GM12892 (cell line): Measurements from ENCODE around the gene GARS1.
"Not testable (repeated sequence)": the region's sequence is repeated elsewhere in the genome, so short reads cannot be mapped to it uniquely, and the experiment has no call there.

ENCODE experiments used
- DNase-seq: peaks from one replicate; pipeline ENCODE4 v3.0.0; 2011; ENCODE audit not compliant: insufficient read length
- FAIRE-seq: peaks from 2 replicates; lab custom pipeline; 2011; peaks lifted over from hg19 to GRCh38; lab: Jason Lieb, UNC
- POLR2A ChIP-seq: IDR thresholded peaks from 2 replicates; pipeline ENCODE4 v1.6.1; 2011; ENCODE audit warnings: low read depth, low read length, control low read depth
- POLR2AphosphoS5 ChIP-seq: IDR thresholded peaks from 2 replicates; pipeline ENCODE4 v1.6.1; 2011; ENCODE audit warnings: low read depth, low read length, control low read depth
- TAF1 ChIP-seq: IDR thresholded peaks from 2 replicates; pipeline ENCODE4 v1.6.1; 2011; ENCODE audit warnings: low read depth, mild to moderate bottlenecking, control low read depth, low read length, borderline replicate concordance

The GARS1 gene

GRCh38 chr7:30634634-30635201 is 40.0 kb downstream of the GARS1 start:
- FAIRE-seq (peak; percentile 78), DNase-seq (no peak)

DNA sequence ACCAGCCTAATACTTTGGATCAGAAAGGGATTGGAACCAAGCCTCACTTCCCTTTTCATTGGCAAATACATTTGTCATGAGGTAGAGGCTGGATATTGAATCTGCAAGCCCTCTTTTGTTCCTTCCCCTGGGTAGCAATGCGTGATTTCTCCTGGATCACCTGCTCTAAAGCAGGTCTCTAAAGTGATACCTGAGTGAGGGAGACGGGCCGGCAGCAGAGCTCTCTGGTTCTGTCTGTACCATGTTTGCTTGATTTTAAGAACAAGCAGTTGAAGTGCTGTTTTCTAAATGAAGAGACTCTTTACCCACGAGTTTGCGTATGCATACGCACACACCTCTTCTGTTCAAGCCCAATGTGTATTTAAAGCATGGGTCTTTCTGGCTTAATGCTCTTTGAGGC is 41.1 kb downstream of the GARS1 start:
- no peak for FAIRE-seq
- no peak for TF ChIP-seq POLR2A
- TF ChIP-seq TAF1 = no peak
- no peak for TF ChIP-seq POLR2AphosphoS5
- DNase-seq = no peak

More at GRCh38 chr7:30634634-30635201, 40.0 kb downstream of the GARS1 start:
- no peak for TF ChIP-seq POLR2AphosphoS5
- TF ChIP-seq POLR2A = no peak
- TF ChIP-seq TAF1 = no peak

- not testable (repeated sequence) for FAIRE-seq, DNase-seq
These were observed 47.6 kb downstream of the GARS1 start for GRCh38 chr7:30642322-30642721.

DNA sequence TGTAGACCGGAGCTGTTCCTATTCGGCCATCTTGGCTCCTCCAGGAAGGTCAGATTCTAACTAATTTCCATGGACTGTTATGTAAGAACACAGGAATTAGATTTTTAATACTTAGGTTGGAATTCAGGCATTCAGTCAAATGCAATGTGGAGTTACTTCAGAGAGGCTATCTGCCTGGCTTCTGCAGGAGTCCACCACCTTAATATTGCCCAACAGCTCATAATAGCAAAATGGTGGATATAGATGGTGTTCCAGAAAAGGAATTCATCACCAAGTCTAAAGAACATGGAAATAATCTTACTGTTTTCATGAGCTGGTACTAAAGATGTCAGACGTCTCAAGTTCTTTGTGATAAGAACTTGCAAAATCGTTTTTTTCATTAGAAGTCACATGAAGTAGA is 48.1 kb downstream of the GARS1 start:
- no peak for FAIRE-seq
- TF ChIP-seq POLR2AphosphoS5 (no peak), TAF1 (no peak), POLR2A (no peak)
- no peak for DNase-seq

- no peak for DNase-seq
- TF ChIP-seq TAF1 (no peak), POLR2A (no peak), POLR2AphosphoS5 (no peak)
- no peak for FAIRE-seq
These were observed 49.7 kb downstream of the GARS1 start for GRCh38 chr7:30644286-30644955.

GRCh38 chr7:30645661-30646060 is 51.0 kb downstream of the GARS1 start:
- DNase-seq (no peak), FAIRE-seq (no peak)
- TF ChIP-seq POLR2A (no peak), TAF1 (no peak), POLR2AphosphoS5 (no peak)

- no peak for FAIRE-seq
- TF ChIP-seq TAF1 (no peak), POLR2A (no peak), POLR2AphosphoS5 (no peak)
- no peak for DNase-seq
These were observed 51.5 kb downstream of the GARS1 start for GRCh38 chr7:30646154-30646553.

DNA sequence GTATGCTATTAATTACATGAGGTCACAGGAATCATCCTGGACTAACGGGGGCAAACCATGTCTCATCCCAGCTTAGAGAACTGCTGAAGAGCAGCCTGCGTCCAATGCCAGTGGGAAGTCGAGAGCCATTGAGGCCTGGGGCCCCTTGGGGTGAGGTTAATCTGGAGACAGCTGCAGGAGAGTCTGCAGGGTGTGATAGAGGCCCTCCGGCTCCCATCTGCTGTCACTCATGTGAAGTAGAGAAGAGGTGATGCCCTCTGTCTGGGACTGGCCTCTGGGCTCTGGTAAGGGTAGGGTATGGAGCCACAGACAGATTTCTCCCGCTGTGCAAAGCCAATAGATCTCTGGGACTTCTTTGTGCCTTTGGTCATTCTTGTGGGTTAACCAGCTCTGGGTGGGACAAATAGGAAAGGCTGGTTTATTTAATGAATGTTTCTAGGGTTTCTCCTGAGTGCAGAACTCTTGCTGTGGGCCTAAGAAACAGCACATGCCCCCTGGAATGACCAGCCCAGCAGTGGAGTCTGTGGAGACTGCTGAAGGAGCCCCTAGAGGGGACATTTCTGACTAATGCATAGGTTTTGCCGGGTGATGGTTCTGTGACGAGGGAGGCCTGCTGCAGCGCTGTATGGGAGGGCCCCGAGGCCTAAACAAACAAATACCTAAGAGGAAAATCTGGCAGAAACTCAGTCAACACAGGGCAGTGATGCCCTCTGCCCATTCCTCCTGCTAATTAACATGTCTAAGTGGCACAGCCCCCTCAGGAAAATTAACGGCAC is 53.1 kb downstream of the GARS1 start:
- FAIRE-seq (no peak), DNase-seq (no peak)
- TF ChIP-seq POLR2A = no peak
- TF ChIP-seq TAF1 = no peak
- no peak for TF ChIP-seq POLR2AphosphoS5

DNA sequence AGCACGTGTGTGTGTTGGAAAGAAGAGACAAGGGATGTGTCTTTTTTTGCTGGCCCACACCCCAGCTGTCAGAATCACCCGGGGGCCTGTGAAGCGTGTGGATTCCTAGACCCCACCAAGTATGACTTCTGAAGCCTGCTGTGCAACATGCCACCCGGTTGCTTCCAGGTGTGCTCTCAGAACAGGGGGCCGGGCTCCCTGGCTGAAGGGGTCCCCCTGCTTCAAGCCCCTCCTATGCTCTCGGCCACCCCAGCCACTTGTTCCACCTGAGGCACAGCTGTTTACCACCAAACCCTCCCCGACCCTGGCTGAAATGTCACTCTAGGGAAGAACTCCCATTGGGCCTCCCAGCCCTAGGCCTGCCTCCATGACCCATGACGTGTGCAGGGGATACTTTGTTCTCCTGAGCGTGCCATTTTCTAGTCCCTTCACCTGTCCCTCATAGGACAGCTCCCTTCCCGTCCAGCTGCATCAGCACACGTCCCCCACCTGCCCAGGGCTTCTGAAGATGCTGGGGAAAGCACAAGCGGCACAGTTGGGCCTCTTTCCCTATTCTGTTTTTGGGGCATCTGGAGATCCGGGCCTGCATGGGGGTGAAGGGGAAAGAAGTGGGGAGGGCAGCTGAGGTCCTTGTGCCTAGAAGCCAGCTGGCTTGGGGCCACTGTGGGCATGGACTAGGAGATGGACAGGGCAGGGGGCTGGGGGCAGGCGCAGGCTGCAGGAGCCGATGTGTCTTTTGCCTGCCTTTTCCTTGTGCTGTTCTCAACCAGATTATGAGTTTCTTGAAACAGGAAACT is 54.3 kb downstream of the GARS1 start:
- DNase-seq = no peak
- no peak for FAIRE-seq
- TF ChIP-seq POLR2A (no peak), POLR2AphosphoS5 (no peak), TAF1 (no peak)

DNA sequence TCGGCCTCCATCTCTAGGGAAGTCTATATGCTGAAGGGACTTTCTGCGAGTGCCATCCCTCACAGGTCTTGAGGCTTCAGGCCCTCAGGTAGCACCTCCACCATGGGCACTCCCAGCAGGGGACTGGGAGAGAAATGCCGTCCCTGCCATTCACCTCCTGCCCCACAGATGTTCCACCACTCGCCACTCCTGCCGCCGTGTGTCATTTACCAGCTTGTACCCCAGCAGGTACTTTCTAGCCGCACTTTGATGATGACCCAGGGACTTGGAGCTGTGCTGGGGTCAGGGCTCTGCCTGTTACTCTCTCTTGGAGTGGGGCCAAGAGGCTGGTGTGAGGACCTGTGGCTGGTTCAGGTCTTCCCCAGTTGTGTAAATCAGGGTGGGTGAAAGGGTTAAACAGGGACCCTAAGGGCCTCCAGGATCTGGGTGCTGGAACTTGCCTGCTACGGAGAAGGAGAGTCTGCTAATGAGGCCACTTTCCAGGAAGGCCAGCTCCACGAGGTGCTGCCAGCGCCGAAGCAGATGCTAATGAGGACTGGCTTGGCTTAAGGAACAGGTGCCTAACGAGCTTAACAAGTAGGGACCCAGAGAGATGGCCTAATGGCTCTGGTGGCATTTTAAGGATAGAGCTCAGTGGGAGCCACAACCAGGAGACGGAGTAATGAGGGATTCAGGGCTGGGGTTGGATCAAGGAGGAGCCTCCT is 55.2 kb downstream of the GARS1 start:
- no peak for FAIRE-seq
- no peak for TF ChIP-seq TAF1
- no peak for TF ChIP-seq POLR2AphosphoS5
- TF ChIP-seq POLR2A = no peak

More for the DNA sequence above, 55.2 kb downstream of the GARS1 start:
- no peak for DNase-seq
